HCT116 (cell line): ENCODE measurements around the gene KIRREL1. TPM values are rescaled to one million over a fixed set of nuclear protein-coding genes. Genes with fewer than 3 reads are reported as not detected.

ENCODE experiments used
- ATAC-seq: fragments of 200-7000 bp; cut with Tn5 transposase; 2 replicates; pipeline ENCODE4 v1.9.1; 2020; ENCODE audit warnings: mild to moderate bottlenecking, moderate library complexity
- BruUV-seq: library from RNA; stranded (reverse); fragments of 400-500 nt; replicated peaks from 2 replicates; lab custom pipeline; 2021; lab: Mats Ljungman, UMichigan
- CTCF ChIA-PET: fragments of 300-600 bp; sonication (Branson Sonifier 250); formaldehyde crosslinking; loops from one replicate; lab custom pipeline; 2021; ENCODE audit warnings: antibody characterized with exemption; lab: Charles Lee
- POLR2A ChIA-PET: fragments of 300-600, 350-600 bp; sonication (Branson Sonifier 250); formaldehyde crosslinking; loops from one replicate; lab custom pipeline; 2021; ENCODE audit warnings: antibody characterized with exemption; lab: Charles Lee
- RAD21 ChIA-PET, 2 experiments: fragments of 300-600 bp; sonication (Branson Sonifier 250); formaldehyde crosslinking; loops; one replicate each; lab custom pipeline; 2023; ENCODE audit warnings: low total read pairs in 2 of 2; ENCODE audit not compliant: uncharacterized antibody in 2 of 2, unreplicated experiment in 2 of 2, low non-redundant PET in 1 of 2; lab: Charles Lee
- DNase-seq: peaks from one replicate; pipeline ENCODE4 v3.0.0-alpha.2; 2010; ENCODE audit warnings: low read depth, low spot score
- H2AFZ ChIP-seq: fragments of 200-600 bp; shearing (Covaris generic), sonication (generic); 2 replicates; pipeline ENCODE4 v1.6.1; 2017; ENCODE audit warnings: low read depth, mixed run types, mixed read lengths, antibody characterized with exemption, low read length; ENCODE audit not compliant: poor library complexity, severe bottlenecking
- H3K27ac ChIP-seq: 2 replicates; pipeline ENCODE4 v1.5.1; 2012; ENCODE audit warnings: low read depth, low read length
- H3K27me3 ChIP-seq: fragments of 200-600 bp; sonication (generic); 2 replicates; pipeline ENCODE4 v1.6.1; 2016; ENCODE audit warnings: mixed run types, low read length, mixed read lengths; ENCODE audit not compliant: insufficient read depth
- H3K36me3 ChIP-seq, 2 experiments: fragments of 200-500 bp in 1 of 2; fragments of 200-600 bp in 1 of 2; sonication (Bioruptor generic) in 1 of 2; sonication (generic) in 1 of 2; 2 replicates each; pipeline versions ENCODE4 v1.5.1 to v1.6.1; 2014 to 2016; ENCODE audit warnings: low read length in 2 of 2, inconsistent platforms in 1 of 2, mixed read lengths in 1 of 2, mixed run types in 1 of 2; ENCODE audit not compliant: insufficient read depth in 2 of 2, control insufficient read depth in 1 of 2
- H3K4me1 ChIP-seq, 2 experiments: fragments of 200-600 bp in 1 of 2; sonication (generic) in 1 of 2; 2 replicates each; pipeline versions ENCODE4 v1.5.1 to v1.6.1; 2012 to 2017; ENCODE audit warnings: low read length in 2 of 2, inconsistent platforms in 1 of 2, mild to moderate bottlenecking in 1 of 2, mixed read lengths in 1 of 2, mixed run types in 1 of 2, moderate library complexity in 1 of 2; ENCODE audit not compliant: insufficient read depth in 2 of 2, control insufficient read depth in 1 of 2
- H3K4me2 ChIP-seq: fragments of 200-600 bp; sonication (generic); 2 replicates; pipeline ENCODE4 v1.6.1; 2017; ENCODE audit warnings: mixed run types, low read length, mixed read lengths
- H3K4me3 ChIP-seq, 2 experiments: fragments of 200-600 bp in 1 of 2; sonication (generic) in 1 of 2; replicated peaks in 1 of 2; 2 replicates each; pipeline ENCODE4 v1.5.1; 2011 to 2016; ENCODE audit warnings: low read length in 2 of 2, control low read depth in 1 of 2, low read depth in 1 of 2, mild to moderate bottlenecking in 1 of 2, mixed read lengths in 1 of 2, mixed run types in 1 of 2
- H3K79me2 ChIP-seq: fragments of 200-600 bp; sonication (generic); 2 replicates; pipeline ENCODE4 v1.6.1; 2017; ENCODE audit warnings: mild to moderate bottlenecking, mixed run types, low read length, moderate library complexity, mixed read lengths; ENCODE audit not compliant: insufficient read depth
- H3K9ac ChIP-seq: fragments of 200-600 bp; sonication (generic); 2 replicates; pipeline ENCODE4 v1.6.1; 2016; ENCODE audit warnings: low read length, mixed read lengths
- H3K9me2 ChIP-seq: fragments of 200-600 bp; sonication (generic), shearing (Covaris generic); 2 replicates; pipeline ENCODE4 v1.6.1; 2017; ENCODE audit warnings: mixed run types, mild to moderate bottlenecking, moderate library complexity; ENCODE audit not compliant: insufficient read depth
- H3K9me3 ChIP-seq, 2 experiments: fragments of 200-500 bp in 1 of 2; fragments of 200-600 bp in 1 of 2; sonication (Bioruptor generic) in 1 of 2; sonication (generic) in 1 of 2; 2 replicates each; pipeline ENCODE4 v1.6.1; 2014 to 2017; ENCODE audit warnings: low read length in 2 of 2, mixed read lengths in 2 of 2, inconsistent platforms in 1 of 2, low read depth in 1 of 2, mild to moderate bottlenecking in 1 of 2, mixed run types in 1 of 2, moderate library complexity in 1 of 2; ENCODE audit not compliant: control insufficient read depth in 1 of 2, insufficient read depth in 1 of 2
- H4K20me1 ChIP-seq: fragments of 200-600 bp; sonication (generic), shearing (Covaris generic); 2 replicates; pipeline ENCODE4 v1.6.1; 2017; ENCODE audit warnings: mixed run types, mild to moderate bottlenecking, moderate library complexity; ENCODE audit not compliant: insufficient read depth
- ATF3 ChIP-seq: IDR thresholded peaks from 2 replicates; pipeline ENCODE4 v1.6.1; 2012
- CBX3 ChIP-seq: IDR thresholded peaks from 2 replicates; pipeline ENCODE4 v1.6.1; 2012; ENCODE audit warnings: low read depth
- CEBPB ChIP-seq: IDR thresholded peaks from 2 replicates; pipeline ENCODE4 v1.6.1; 2012; ENCODE audit warnings: low read depth
- EGR1 ChIP-seq: IDR thresholded peaks from 2 replicates; pipeline ENCODE4 v1.6.1; 2012; ENCODE audit warnings: low read depth
- ELF1 ChIP-seq: IDR thresholded peaks from 2 replicates; pipeline ENCODE4 v1.6.1; 2012; ENCODE audit warnings: low read depth, borderline replicate concordance
- EZH2 ChIP-seq: fragments of 200-600 bp; sonication (generic); IDR thresholded peaks from 2 replicates; pipeline ENCODE4 v1.6.1; 2017; ENCODE audit warnings: antibody characterized with exemption, mixed run types
- EZH2phosphoT487 ChIP-seq: fragments of 200-600 bp; IDR thresholded peaks from 2 replicates; pipeline ENCODE4 v1.6.1; 2018; ENCODE audit warnings: antibody characterized with exemption, borderline replicate concordance
- FOSL1 ChIP-seq: IDR thresholded peaks from 2 replicates; pipeline ENCODE4 v1.6.1; 2012; ENCODE audit warnings: low read depth
- JUND ChIP-seq: IDR thresholded peaks from 2 replicates; pipeline ENCODE4 v1.6.1; 2012
- MAX ChIP-seq: IDR thresholded peaks from 2 replicates; pipeline ENCODE4 v1.6.1; 2012
- POLR2A ChIP-seq: IDR thresholded peaks from 2 replicates; pipeline ENCODE4 v1.7.0; 2011; ENCODE audit warnings: borderline replicate concordance; ENCODE audit not compliant: insufficient read depth, insufficient read length; ENCODE audit errors: extremely low read depth
- POLR2AphosphoS5 ChIP-seq: IDR thresholded peaks from 2 replicates; pipeline ENCODE4 v1.6.1; 2011; ENCODE audit warnings: mild to moderate bottlenecking, low read depth, low read length, moderate library complexity
- REST ChIP-seq: IDR thresholded peaks from 2 replicates; pipeline ENCODE4 v1.6.1; 2012; ENCODE audit warnings: low read depth
- SIN3A ChIP-seq: IDR thresholded peaks from 2 replicates; pipeline ENCODE4 v1.6.1; 2012; ENCODE audit warnings: low read depth
- SP1 ChIP-seq: IDR thresholded peaks from 2 replicates; pipeline ENCODE4 v1.6.1; 2012; ENCODE audit warnings: low read depth
- SRF ChIP-seq: IDR thresholded peaks from 2 replicates; pipeline ENCODE4 v1.6.1; 2012; ENCODE audit warnings: low read depth
- YY1 ChIP-seq: IDR thresholded peaks from 2 replicates; pipeline ENCODE4 v1.6.1; 2011; ENCODE audit warnings: low read length, low read depth, moderate library complexity, mild to moderate bottlenecking; ENCODE audit not compliant: insufficient replicate concordance; ENCODE audit errors: extremely low read depth
- ZBTB33 ChIP-seq: IDR thresholded peaks from 2 replicates; pipeline ENCODE4 v1.6.1; 2011; ENCODE audit warnings: mild to moderate bottlenecking, low read length, moderate library complexity; ENCODE audit not compliant: insufficient replicate concordance; ENCODE audit errors: extremely low read depth
- ZFX ChIP-seq: fragments of 450-650 bp; IDR thresholded peaks from 2 replicates; pipeline ENCODE4 v1.6.1; 2017
- ZNF274 ChIP-seq: fragments of 200-500 bp; sonication (Bioruptor generic); IDR thresholded peaks from 2 replicates; pipeline ENCODE4 v1.6.1; 2014; ENCODE audit warnings: mild to moderate bottlenecking, low read depth, low read length, inconsistent platforms
- intact Hi-C: fragments of 100-400 bp; cut with micrococcal nuclease; formaldehyde crosslinking; loops from 2 replicates; pipeline ENCODE4 v1.10.0; 2022
- total RNA-seq: library from RNA; stranded (reverse); gene quantifications from one replicate; pipeline ENCODE4 v1.2.1, GENCODE V29; 2021; ENCODE audit not compliant: unreplicated experiment

Gene KIRREL1
- total RNA-seq, 1 experiment from 2014 or later = 20.0 TPM

- TF ChIP-seq CBX3 (no peak), SRF (no peak), ELF1 (no peak), EZH2 (no peak), CEBPB (no peak), EGR1 (no peak), REST (no peak), ZFX (no peak), POLR2AphosphoS5 (no peak), ATF3 (no peak), EZH2phosphoT487 (no peak), ZBTB33 (no peak), SIN3A (no peak), FOSL1 (no peak), ZNF274 (no peak), YY1 (no peak), MAX (no peak), POLR2A (no peak), SP1 (no peak), JUND (no peak)
- Histone ChIP-seq H3K79me2 (peaks cover 71% of the 10 kb centered on the region), H3K4me3 (no peak overlapping the region), H3K4me2 (no peak overlapping the region), H3K9me3 (no peaks in the 10 kb centered on the region), H3K36me3 (no peaks in the 10 kb centered on the region), H3K9me2 (no peaks in the 10 kb centered on the region), H3K9ac (no peak overlapping the region), H3K4me1 (peaks cover 10 to 26% of the 10 kb centered on the region in 2 experiments; a peak in 3 of 4 replicates), H2AFZ (no peak overlapping the region), H3K27me3 (no peaks in the 10 kb centered on the region), H4K20me1 (no peaks in the 10 kb centered on the region), H3K27ac (no peak overlapping the region)
- RAD21 ChIA-PET = no interaction called here
- no TSS peak for BruUV-seq
- CTCF ChIA-PET = interaction anchor here (0.6 to 1.3 kb wide), 3 partner anchors 12 to 100 kb away, joined by 3 to 5 read pairs (median 3); no protein-coding TSS in a partner anchor
- POLR2A ChIA-PET = no interaction called here
- intact Hi-C loops = no loop called here
- DNase-seq (no peak), ATAC-seq (no peak)
These were observed 2.2 kb downstream of the KIRREL1 start for GRCh38 chr1:157995583-157996169.
